GM19397 (cell line): Measurements from ENCODE around the gene ALMS1.
"Not testable (repeated sequence)": the region's sequence is repeated elsewhere in the genome, so short reads cannot be mapped to it uniquely, and the experiment has no call there.

Experiments
- ATAC-seq: cut with Tn5 transposase; IDR thresholded peaks from one replicate; pipeline ENCODE4 v1.9.1; 2021; ENCODE audit warnings: mild to moderate bottlenecking, moderate library complexity; ENCODE audit not compliant: unreplicated experiment

ALMS1 gene

DNA sequence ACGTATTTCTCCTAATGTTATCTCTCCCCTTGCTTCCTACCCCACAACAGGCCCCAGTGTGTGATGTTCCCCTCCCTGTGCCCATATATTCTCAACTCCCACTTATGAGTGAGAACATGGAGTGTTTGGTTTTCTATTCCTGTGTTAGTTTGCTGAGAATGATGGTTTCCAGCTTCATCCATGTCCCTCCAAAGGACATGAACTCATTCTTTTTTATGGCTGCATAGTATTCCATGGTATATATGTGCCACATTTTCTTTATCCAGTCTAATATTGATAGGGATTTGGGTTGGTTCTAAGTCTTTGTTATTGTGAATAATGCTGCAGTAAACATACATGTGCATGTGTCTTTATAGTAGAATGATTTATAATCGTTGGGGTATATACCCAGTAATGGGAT is 119.2 kb downstream of the ALMS1 start:
- not testable (repeated sequence) for ATAC-seq

GRCh38 chr2:73510470-73510869 is 124.8 kb downstream of the ALMS1 start:
- not testable (repeated sequence) for ATAC-seq

- ATAC-seq: no peak
Measured at GRCh38 chr2:73516033-73516432, 130.4 kb downstream of the ALMS1 start.

- no peak for ATAC-seq
Measured at GRCh38 chr2:73528688-73529087, 143.1 kb downstream of the ALMS1 start.

- ATAC-seq: not testable (repeated sequence)
Measured at GRCh38 chr2:73530773-73531172, 145.1 kb downstream of the ALMS1 start.

- ATAC-seq: no peak
Measured at GRCh38 chr2:73532381-73532780, 146.7 kb downstream of the ALMS1 start.

GRCh38 chr2:73536133-73536840 is 150.7 kb downstream of the ALMS1 start:
- no peak for ATAC-seq

GRCh38 chr2:73560875-73561274 is 175.2 kb downstream of the ALMS1 start:
- ATAC-seq: not testable (repeated sequence)

DNA sequence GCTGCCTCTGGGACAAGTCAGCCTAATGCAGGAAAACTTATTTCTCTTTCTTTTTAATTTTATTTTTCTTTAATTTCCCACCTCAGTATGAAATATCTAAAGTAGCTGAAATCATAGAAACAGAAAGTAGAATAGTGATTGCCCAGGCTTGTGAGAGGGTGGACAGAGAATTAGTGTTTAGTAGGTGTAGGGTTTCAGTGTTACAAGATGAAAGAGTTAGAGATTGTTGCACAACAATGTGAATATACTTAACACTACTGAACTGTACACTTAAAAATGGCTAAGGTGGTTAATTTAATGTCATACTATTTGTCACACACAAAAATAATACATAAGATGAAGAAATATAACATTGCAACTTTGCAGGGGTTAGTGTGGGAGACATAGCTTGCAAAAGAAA is 175.8 kb downstream of the ALMS1 start:
- no peak for ATAC-seq

DNA sequence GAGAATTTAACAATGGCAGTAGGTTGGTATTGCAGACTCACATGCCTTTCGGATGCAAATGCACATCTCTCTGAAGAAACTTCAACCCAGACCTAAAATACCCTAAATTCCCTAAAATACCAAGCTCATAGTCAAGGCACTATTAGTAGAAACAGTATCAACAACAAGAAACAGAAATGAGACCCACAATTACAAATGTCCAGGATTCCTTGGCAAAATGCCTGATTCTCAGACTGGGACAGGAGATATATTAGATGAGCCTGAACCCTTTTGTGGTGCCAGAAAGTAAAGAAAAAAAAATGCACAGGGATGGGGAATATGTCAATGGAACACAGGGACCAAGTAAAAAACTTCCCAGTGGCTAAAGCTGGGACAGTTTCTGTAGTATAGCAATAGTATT is 179.3 kb downstream of the ALMS1 start:
- no peak for ATAC-seq

DNA sequence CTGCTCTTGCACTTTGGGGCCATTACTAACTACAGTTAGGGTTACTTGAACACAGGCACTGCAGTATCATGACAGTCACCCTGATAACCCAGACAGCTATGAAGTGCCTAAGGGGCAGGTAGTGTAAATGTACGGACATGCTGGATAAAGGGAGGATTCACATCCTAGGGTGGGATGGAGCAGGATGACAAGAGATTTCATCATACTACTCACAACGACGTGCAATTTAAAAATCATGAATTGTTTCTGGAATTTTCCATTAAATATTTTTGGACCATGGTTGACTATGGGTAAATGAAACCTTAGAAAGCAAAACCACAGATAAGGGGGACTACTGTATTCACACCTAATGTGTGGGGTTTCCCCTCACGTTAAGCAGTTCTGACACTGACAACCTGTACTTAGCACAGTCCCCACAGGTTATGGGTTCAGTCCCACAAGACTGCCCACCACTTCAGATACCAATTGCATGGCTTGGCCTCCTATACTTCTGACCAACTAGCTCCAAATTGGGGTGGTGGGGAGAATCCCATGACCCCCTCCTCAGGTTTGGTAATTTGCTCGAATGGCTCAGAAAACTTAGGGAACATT is 180.7 kb downstream of the ALMS1 start:
- no peak for ATAC-seq

DNA sequence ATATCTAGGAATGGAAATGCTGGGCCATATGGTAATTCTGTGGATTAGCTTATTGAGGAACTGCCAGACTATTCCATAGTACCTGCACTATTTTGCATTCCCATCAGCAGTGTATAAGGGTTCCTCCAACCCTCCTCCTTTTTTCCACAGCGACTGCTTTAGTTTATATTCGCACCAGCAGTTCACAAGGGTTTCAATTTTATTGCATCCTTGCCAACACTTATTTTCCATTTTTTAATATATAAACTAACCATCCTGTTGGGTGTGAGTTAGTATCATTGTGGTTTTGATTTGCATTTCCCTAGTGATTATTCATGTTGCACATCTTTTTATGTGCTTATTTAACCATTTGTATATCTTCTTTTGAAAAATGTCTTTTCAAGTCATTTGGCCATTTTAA is 189.6 kb downstream of the ALMS1 start:
- no peak for ATAC-seq

- no peak for ATAC-seq
Measured at GRCh38 chr2:73582364-73582763, 196.7 kb downstream of the ALMS1 start.

DNA sequence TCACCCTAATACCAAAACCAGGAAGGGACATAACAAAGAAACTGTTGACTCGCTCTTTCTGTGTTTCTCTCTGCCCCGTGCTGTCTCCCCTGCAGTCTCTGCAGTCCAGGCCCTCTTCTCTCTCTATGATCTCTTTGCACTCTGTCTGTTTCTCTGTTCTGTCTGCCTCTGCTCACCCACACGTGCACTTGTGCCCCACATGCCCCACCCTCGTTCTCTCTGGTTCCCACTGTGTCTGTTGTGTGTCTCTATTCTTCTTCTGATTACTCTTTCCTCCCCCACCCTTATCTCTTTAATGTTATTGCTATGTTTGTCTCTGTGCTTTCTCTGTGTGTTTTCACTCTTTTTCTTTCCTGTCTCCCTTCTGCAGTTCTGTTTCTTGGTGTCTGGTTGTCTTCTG is 202.5 kb downstream of the ALMS1 start:
- ATAC-seq: no peak

DNA sequence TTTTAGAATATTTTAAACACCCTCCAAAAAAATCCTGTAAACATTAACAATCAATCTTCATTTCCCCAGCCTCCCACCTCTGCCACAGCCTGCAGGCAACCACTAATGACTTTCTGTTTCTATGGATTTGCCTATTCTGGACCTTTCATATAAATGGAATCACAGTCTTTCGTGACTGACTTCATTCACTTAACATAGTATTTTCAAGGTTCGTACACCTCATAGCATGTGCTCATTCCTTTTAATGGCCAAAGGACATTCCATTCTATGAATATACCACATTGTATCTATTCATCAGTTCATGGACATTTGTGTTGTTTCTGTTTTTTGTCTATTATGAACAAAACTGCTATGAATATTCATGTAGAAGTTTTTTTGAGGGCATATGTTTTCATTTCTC is 208.0 kb downstream of the ALMS1 start:
- no peak for ATAC-seq

- no peak for ATAC-seq
Measured at GRCh38 chr2:73594251-73594650, 208.6 kb downstream of the ALMS1 start.

GRCh38 chr2:73601780-73602179 is 216.1 kb downstream of the ALMS1 start:
- ATAC-seq: no peak

- ATAC-seq: not testable (repeated sequence)
Measured at GRCh38 chr2:73603099-73603588, 217.5 kb downstream of the ALMS1 start.

- not testable (repeated sequence) for ATAC-seq
Measured at GRCh38 chr2:73604589-73604988, 219.0 kb downstream of the ALMS1 start.

- no peak for ATAC-seq
Measured at GRCh38 chr2:73610111-73610510, 224.5 kb downstream of the ALMS1 start.

- no peak for ATAC-seq
Measured at GRCh38 chr2:73611193-73611592, 225.6 kb downstream of the ALMS1 start.

- ATAC-seq: no peak
Measured at GRCh38 chr2:73611867-73612266, 226.2 kb downstream of the ALMS1 start.

DNA sequence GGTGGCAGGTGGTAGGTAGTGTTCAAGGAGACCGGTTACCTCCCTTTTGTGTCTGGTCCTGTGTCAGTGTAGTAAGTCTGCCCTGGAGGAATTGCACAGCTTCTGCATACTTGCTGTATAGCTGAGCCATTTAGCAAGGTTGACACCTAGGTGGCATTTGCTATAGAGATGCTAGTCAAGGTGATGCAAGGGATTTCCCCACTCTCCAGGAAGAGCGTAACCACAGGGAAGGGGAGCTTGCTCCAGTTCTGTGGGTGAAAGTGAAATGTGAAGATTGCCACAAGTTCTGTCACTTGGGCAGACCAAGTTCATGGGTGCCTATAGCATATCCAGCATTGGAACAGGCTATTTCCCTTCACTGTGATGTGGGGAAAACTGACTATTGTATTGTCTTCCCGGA is 228.5 kb downstream of the ALMS1 start:
- no peak for ATAC-seq
